Islet of Langerhans (tissue), 1 donor: Measurements from ENCODE around the gene HMBS.
"Not testable (repeated sequence)": the region's sequence is repeated elsewhere in the genome, so short reads cannot be mapped to it uniquely, and the experiment has no call there.

Experiments
- FAIRE-seq: peaks from one replicate; lab custom pipeline; 2011; peaks lifted over from hg19 to GRCh38; lab: Jason Lieb, UNC

Gene HMBS

DNA sequence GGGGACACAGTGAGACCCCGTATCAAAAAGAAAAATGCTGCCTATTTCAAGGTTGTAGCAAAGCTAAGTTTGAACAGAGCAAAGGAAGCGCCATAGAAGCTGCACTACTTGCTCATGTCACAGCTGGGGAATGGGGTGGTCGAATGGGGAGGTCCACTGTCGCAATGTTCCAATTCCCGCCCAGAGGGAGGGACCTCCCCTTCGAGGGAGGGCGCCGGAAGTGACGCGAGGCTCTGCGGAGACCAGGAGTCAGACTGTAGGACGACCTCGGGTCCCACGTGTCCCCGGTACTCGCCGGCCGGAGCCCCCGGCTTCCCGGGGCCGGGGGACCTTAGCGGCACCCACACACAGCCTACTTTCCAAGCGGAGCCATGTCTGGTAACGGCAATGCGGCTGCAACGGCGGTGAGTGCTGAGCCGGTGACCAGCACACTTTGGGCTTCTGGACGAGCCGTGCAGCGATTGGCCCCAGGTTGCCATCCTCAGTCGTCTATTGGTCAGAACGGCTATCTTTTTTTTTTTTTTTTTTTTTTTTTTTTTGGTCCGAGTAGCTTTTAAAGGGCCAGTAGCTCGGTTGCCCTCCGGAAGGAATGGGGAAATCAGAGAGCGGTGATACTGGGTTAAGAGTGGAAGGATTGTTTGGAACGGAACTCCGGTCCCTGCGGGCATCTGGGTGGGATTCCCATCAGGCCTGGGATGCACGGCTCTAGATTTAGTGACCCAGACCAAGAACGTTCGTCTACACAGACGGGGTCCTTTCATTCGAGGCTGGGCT is at the start of gene HMBS:
Gene HMBS, plus strand, starts transcription at position 219 of the 774 bp plus-strand sequence. Its CDS starts 153 bp downstream, at position 372.
- FAIRE-seq: peak; percentile 84

DNA sequence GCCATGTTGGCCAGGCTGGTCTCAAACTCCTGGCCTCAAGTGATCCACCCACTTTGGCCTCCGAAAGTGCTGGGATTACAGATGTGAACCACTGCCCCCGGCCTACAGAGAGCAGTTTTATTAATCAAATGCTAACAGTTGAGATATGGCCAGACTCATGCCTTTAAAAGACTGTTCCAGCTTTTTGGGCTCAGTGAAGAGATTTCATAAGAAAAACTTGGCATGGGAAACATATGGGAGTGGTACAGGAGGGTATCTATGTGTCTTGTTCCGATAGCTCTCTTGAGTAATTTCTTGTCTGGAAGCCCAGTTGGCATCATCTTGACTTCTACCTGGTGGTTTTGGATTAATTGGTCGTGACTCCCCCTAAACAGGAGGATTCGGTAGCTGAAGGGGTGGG is 45.8 kb upstream of the HMBS start:
- FAIRE-seq: no peak

DNA sequence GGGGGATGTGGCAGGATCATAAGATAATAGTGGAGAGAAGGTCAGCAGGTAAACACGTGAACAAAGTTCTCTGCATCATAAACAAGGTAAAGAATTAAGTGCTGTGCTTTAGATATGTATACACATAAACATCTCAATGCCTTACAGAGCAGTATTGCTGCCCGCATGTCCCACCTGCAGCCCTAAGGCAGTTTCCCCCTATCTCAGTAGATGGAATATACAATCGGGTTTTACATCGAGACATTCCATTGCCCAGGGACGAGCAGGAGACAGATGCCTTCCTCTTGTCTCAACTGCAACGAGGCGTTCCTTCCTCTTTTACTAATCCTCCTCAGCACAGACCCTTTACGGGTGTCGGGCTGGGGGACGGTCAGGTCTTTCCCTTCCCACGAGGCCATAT is 45.2 kb upstream of the HMBS start:
- not testable (repeated sequence) for FAIRE-seq

DNA sequence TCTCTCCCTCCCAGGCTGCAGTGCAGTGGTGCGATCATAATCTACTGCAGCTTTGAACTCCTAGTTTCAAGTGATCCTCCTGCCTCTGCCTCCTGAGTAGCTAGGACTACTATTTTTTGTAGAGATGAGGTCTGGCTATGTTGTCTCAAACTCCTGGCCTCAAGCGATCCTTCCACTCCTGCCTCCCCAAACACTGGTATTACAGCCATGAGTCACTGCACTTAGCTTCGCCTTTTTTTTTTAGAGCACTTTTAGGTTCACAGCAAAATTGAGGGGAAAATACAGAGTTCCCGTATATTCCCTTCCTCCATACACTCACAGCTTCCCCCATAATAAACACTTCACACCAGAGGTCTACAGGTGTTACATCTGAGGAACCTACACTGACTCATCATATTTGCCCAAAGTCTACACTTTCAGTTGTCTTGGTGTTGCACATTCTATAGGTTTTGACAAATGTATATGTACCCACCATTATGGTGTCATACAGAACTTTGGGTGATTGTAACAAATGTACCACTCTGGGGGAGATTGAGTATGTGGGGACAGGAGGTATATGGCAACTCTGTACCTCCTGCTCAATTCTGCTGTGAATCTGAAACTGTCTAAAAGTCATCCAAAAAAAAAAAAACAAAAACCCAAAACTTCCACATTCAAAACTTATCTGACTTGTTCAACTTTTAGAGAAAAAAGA is 42.7 kb upstream of the HMBS start:
- FAIRE-seq: no peak

DNA sequence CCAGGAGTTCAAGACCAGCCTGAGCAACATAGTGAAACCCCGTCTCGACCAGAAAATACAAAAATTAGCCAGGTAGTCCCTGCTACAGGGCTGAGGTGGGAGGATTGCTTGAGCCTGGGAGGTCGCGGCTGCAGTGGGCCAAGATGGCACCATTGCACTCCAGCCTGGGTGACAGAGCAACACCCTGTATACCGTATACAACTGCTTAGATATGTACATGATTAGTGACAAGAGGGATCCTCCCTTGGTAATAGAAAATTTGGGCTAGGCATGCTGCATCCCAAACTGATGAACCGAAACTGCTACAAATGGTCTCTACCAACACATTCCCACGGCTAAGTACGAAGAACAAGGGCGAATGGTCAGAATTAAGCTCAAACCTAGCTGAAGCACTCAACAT is 41.8 kb upstream of the HMBS start:
- FAIRE-seq: no peak

DNA sequence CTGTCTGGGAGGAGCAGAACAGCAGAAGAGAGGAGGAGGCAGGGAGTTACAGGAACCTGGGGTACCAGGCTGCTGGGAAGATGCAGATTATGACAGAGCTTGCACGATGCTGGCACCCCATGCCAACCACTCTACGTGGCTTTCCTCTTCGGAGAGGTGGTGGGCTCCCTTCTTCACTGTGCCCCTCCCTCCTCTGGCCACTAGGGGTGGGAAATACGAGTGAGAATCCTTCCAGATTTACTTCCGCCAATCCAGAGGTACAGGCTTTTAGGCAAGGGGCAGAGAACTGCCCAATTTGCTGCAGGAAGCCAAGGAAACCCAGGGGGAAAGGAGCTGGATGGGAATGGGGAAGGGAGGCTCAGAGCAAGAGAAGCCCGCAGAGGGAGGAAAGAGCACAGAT is 40.0 kb upstream of the HMBS start:
- FAIRE-seq: no peak

DNA sequence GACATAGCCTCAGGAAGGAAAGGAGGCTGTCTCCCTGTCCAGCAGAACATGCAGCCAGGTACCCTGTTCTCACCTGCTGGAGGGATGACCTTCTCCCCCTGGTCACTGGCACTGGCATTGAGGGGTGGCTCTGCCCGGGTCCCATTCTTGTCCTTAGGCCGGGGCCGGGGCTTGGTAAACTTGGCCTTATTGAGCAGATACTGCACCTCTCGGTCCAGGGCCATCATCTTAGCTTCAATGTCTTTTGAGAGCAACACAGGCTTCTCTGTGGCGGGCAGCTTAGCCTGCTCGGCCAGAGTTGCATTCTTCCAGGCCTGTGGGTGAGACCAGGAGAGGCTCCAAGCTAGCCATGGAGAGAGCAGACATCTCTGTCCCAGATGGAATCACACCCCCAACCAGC is 38.2 kb upstream of the HMBS start:
- FAIRE-seq: no peak

DNA sequence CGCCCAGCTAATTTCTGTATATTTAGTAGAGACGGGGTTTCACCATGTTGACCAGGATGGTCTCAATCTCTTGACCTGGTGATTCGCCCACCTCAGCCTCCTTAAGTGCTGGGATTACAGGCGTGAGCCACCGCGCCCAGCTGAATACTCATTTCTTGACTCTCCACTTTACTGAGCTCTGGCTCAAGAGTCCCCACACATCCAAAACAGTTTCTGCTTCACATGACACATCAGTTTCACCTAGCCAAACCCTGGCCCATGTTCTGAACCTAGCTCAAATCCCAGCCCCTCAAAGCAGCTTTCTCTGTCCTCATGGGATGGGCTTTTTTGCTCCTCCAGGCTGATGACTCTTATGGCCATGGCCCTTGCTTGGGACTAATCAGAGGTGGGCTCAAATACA is 37.5 kb upstream of the HMBS start:
- no peak for FAIRE-seq

DNA sequence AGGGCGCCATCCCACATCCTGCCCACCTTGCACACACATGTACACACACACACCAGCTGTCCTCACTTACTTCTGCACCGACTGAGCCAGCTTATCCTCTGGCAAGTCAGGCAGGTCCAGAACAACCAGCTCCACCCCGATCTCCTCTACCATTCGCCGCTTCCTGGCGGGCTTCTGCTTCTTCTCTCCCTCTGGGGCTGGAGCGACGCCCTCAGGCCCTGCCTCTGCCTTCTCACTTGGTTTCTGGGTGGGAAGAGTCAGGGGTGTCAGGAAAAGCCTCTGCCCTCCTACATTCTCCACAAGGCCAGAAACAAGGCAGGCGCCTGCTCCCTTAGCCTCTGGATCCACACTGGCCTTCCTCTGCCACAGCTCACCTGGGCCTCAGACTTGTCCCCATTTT is 36.0 kb upstream of the HMBS start:
- FAIRE-seq: no peak

DNA sequence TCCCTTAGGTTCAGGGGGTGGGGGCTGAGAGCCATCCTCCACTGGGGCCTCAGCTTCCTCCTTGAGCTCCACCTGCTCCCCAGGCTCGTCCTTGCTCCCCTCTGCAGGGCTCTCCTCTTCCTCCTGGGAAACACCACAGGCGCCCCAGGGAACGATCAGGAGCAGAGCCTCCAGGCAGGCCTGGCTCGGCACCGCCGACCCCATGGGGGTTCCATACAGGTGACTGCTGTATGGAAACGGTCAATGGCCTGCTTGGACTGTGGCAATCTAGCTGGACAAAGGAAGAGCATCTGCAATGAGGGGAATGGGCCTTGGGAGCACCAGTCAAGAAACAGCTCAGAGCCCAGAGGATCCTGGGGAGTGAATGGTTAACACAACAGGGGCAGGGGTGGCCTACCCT is 35.6 kb upstream of the HMBS start:
- no peak for FAIRE-seq

DNA sequence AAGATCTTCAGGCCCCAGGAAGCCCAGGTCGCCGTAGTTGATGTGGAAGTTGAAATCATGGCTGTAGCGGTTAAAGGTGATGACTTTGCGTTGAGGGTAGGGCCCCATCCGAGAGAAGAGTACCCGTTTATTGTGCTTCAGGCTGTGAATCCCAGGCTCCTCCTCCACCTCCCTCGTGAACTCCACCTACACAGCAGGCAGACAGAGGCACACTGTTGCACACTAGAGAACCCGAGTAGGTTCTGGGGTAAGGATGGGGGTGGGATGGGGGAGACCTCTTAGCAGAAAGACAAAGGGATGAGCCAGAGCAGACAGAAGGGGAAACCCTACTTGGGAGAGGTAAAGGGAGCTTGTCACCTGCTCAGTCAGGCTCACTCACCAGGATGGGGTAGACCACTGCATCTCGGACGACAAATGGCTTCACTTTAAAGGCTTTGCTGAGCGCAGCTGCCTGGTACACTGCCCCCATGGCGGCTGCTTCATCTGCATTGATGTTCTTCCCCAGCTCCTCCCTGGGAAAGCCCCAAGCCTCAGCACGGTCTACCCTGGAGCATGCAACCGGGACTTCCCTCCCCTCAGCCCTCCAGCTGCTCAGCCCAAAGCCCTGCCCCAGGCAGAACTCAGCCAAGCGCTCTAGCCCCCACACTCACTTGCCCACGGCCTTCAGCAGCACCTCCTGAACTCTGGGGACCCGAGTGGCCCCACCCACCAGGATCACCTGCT is 33.1 kb upstream of the HMBS start:
- FAIRE-seq: no peak

DNA sequence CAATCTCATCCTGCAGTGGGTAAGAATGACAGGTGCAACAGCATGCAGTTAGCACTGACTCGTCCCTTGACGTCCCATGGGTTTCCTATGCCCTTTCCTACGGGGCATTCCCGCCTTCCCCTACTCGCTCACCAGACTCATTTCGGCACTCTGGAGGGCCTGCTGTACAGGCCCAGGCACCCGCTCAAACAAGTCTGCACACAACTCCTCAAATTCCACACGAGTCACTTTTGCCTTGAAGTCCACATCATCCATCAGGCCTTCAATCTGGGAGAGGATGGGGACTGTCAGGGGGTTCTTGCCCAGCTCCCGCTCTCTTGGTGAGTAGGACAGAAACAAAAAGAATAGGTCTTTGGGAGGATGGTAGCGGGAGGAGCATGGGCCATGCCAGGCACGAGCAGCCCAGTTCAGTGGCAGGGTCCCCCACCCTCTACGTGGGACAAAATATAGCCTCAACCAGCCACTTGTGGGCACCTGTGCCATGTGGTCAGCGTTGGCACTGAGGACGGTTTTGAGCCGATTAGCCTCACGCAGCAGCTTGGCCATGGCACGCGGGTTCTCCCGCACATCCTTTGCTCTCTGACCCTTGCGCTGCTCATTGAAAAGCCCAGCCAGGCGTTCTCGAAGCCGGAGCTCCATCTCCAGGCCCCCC is 32.4 kb upstream of the HMBS start:
- no peak for FAIRE-seq

DNA sequence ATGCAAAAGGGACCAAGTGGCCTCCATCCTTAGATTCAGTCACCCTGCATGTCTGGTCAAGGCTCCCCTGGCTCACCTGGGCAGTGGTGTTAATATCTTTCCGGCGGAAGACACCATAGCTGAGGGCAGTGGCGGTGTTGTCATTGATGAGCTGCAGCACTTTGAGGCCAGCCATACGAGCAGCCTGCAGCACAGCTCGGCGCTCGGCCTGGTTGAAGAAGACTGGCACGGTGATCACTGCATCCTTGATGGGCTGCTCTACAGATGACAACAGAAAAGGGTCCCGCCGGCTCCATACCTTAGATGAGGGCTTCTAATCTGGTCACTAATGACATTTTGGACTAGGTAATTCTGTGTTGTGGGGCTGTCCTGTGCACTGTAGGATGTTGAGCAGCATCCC is 30.3 kb upstream of the HMBS start:
- no peak for FAIRE-seq

DNA sequence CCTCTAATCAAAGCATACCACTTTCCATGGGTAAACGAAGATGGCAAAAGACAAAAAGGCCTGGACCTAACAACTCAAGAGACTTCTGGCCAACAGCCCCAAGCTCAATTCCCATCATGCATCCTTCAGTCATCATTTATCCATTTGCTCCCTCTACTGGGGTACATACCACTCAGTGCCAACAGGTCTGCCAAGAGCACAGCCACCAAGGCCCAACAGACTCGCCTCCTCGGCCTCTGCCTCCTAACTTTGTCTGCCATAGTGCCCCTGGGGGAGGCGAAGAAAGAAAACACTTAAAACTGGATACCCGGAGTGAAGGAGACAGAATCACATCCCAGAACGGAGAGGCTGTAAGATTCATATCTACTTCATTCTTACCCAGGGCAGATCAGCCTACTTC is 28.8 kb upstream of the HMBS start:
- no peak for FAIRE-seq

DNA sequence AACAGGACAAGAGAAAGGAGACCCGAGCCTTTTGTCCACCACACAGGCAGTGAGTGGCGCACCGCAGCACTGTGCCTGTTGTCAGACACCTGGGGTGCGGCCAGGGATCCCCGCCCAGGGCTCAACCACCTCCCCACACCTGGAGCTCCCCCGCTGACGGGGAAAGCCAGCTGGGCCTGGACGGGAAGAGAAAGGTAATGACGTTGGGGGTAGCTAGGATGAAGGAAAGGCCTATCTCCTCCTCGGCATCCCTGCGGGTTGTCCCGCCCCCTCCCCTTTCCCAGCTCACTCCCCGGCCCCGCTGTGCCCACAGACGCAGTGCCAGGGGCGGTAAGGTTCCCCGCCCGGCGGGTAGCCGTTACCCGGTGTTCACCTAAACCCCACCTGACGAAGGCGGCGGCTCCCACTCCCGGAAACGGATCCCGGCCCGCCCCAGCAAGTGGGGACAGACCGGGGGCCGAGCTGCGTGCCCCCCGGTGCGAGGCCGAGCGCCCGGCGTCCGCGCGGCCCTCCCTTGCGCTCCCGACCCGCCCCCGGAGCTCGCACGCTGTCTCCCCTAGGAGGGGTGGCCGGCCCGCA is 28.2 kb upstream of the HMBS start:
- FAIRE-seq: no peak

DNA sequence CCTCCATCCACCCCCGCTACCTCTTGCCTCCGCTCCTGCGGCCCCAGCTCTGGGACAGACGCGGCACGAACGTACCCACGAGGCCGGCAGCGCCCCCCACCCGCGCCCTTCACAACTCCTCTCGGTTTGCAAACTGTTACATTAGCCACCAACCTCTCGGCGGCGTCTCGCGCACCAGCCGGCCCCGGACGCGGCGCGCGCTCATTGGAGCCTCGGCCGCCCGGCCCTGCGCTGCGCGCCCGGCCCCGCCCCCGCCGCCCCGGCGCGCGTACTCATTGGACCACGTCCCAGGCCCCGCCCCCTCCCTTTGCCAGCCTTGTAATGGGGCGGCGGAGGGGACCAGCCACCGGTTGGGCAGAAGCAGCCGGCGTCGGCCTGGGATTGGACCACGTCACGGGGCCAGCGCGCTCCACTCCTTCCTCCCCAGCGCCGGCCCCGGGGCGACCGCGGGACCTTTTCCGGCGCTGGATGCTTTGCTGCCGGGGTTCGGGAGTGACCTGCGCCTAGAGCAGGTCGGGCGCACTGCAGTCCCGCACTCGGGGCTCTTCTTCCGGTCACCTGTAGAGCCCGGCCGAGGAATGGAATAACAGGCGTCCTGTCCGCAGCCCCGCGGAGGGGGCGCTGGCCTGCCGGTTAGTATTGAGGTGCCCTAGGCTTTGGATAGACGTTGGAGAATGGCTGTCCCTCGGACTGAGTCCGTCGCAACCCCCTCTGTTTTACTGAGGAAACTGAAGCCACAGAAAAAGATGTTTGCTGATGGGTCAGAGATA is 27.5 kb upstream of the HMBS start, which contains the start of gene HYOU1:
Gene HYOU1, minus strand, starts transcription at position 206 of the 770 bp plus-strand sequence. CDS start 1,045 bp downstream, outside the sequence.
- no peak for FAIRE-seq

DNA sequence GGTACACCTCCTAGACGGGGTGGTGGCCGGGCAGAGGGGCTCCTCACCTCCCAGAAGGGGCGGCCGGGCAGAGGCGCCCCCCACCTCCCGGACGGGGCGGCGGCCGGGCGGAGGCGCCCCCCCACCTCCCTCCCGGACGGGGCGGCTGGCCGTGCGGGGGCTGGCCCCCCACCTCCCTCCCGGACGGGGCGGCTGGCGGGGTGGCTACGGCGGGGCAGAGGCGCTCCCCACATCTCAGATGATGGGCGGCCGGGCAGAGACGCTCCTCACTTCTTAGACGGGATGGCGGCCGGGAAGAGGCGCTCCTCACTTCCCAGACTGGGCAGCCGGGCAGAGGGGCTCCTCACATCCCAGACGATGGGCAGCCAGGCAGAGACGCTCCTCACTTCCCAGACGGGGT is 25.6 kb upstream of the HMBS start:
- not testable (repeated sequence) for FAIRE-seq

DNA sequence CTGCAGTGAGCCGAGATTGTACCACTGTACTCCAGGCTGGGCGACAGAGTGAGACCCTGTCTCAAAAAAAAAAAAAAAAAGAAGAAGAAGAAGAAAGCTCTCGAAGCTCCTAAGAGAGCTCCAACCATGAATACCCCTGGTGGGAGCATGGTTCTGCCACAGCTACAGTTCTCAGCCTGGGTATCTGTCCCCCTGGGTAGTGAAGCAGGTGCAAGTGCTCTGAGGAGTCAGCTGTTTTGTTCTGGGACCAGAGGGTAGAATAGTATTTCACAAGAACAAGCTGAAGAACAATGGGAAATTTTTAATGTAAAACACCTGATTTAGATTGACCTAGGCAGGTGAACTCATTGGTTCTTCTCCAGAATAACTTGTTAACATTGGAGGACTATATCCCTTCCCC is 23.4 kb upstream of the HMBS start:
- no peak for FAIRE-seq

DNA sequence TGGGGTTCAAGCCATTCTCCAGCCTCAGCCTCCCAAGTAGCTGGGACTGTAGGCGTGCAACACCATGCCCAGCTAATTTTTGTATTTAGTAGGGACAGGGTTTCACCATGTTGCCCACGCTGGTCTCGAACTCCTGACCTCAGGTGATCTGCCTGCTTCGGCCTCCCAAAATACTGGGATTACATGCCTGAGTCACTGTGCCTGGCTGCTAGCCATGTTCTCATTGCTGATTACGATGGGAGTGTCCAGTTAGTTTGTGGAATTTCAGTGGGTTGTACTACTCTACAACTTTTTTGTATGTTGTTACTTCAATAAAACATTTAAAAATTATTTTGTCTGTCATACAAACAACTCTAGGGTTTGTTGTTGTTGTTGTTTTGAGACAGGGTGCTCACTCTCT is 21.9 kb upstream of the HMBS start:
- FAIRE-seq: no peak

DNA sequence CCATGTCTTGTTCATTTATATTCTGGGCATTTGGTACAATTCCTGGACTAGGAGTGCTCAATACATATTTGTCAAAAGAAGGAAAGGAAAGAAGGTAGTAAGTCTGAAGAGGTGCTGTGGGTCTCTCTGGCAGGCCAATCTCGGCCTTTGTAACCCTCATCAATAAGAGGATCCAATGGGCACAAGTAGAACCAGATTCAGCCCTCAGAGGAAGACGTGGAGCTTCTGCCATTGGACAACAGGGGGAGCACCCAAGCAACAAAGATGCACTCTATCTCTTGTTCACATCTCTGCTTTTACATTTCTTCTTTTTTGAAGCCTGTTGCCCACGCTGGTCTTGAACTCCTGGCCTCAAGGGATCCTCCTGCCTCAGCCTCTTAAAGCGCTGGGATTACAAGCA is 19.3 kb upstream of the HMBS start:
- no peak for FAIRE-seq
